Head of caudate nucleus (tissue), 42 donors: ENCODE measurements around the gene FLT3.
A peak's percentile ranks its signal among the peaks of the same experiment; 100 is the strongest.

Source experiments
- DNase-seq, 42 donors: peaks; one replicate each; pipeline versions ENCODE4 v3.0.0 to v3.0.0-alpha.2; 2020 to 2021; ENCODE audit warnings: mixed read lengths in 7 of 42
- intact Hi-C: fragments of 100-400 bp; cut with DNase I; formaldehyde crosslinking; loops from one replicate; pipeline ENCODE4 v1.15.0; 2022

Gene FLT3

DNA sequence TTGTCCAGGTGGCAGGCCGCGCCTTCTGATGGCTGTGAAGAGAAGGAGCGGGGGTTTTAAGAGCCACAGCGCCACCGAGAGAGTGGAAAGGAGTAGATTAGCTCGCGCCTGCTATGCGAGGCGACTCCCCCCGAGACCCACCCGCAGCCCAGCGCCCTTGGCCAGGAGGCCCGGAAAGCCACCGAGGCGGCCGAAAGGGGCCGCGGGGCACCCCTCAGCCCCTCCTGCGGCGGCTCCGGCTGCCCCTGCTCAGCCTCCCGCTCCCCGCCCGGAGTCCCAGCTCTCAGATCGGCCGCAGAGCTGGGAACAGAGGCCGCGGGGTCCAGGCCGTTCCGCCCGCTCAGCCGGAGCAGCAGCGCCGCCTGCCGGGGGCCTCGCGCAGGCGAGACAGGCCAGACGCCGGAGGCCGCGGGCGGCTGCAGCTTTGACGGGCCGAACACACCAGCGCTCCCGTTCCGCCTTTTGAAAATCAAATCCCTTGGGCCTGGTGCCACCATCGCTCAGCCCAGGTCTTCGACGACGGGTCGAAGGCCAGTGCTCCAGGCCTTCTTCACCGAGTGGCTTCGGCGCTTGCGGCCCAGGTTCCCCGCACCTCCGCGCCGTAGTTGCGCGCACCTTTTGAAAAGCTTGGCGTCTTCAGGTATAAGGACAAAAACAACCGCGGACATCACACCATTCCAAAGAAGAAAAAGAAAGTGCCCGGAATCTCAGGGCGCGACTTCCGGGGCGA, 146.5 kb downstream of the FLT3 start:
- intact Hi-C loops = no loop called here
- peak in 37 of 42 donors; percentile 18 to 82 (median 56) for DNase-seq
